ENCODE measurements around the gene XPOT.
A peak's percentile ranks its signal among the peaks of the same experiment; 100 is the strongest.
"Not testable (repeated sequence)": the region's sequence is repeated elsewhere in the genome, so short reads cannot be mapped to it uniquely, and the experiment has no call there.

The XPOT gene

DNA sequence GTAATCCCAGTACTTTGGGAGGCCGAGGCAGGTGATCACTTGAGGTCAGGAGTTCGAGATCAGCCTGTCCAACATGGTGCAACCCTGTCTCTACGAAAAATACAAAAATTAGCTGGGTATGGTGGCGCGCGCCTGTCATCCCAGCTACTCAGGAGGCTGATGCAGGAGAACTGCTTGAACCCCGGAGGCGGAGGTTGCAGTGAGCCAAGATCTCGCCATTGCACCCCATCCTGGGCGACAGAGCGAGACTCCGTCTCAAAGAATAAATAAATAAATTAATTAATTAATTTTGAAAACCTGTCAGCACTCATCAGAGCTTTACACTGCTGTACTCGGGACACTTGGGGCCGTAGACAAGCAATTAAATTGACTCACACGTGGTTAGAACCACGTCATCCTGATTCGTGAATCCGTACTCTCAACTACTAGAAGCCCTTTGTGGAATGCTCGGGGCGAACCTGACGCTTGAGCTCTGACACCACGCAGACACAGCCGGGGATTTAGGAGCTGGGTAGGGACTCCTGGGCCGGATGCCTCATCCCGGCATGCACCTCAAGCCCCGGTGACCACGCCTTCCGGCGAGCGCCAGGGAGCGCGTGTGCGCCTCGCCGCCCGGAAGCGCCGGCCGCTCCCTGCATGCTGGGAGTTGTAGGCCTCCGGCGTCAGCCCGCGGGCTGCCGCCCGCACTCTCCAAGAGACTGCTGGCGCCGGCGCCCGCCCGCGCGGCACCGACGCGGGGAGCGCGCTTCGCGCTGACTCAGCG, at the start of gene XPOT:
Gene XPOT, plus strand, starts transcription at position 686 of the 763 bp plus-strand sequence. CDS start 5,644 bp downstream, outside the sequence.
- TF ChIP-seq CTCF (IDR thresholded peaks at IDR 0.05; ENCODE audit: borderline replicate concordance, control extremely low read depth, extremely low read depth, insufficient read depth, missing control alignments) = no peak
- in situ Hi-C loops (cut with MboI; ENCODE audit: low sequenced_read_pairs, unreplicated experiment) = no loop called here
- peak; percentile 97 for DNase-seq (ENCODE audit: low spot score)

- in situ Hi-C loops (cut with MboI; ENCODE audit: low sequenced_read_pairs, unreplicated experiment); DNase-seq (ENCODE audit: low spot score): not testable (repeated sequence)
These were observed 48.0 kb upstream of the XPOT start for GRCh38 chr12:64356209-64356608.

GRCh38 chr12:64361173-64361572, 43.0 kb upstream of the XPOT start:
- DNase-seq (ENCODE audit: low spot score); in situ Hi-C loops (cut with MboI; ENCODE audit: low sequenced_read_pairs, unreplicated experiment): not testable (repeated sequence)

DNA sequence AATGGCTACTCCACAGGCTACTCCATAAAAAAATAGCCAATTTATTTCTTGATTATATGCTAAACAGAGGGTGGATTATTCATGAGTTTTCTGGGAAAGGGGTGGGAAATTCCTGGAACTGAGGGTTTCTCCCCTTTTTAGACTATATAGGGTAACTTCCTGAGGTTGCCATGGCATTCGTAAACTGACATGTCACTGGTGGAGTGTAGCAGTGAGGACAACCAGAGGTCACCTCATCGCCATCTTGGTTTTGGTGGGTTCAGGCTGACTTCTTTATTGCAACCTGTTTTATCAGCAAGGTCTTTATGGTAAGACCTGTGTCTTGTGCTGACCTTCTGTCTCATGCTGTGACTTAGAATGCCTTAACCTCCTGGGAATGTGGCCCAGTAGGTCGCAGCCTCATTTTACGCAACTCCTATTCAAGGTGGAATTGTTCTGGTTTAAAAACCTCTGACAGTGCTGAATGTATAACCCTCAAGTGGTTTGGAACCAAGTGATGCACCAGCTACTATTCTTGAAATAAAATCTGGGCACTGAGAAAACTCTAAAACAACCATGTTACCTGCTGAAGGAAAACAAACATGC, 41.4 kb upstream of the XPOT start:
- no peak for DNase-seq (ENCODE audit: low spot score)
- no peak for TF ChIP-seq CTCF (IDR thresholded peaks at IDR 0.05; ENCODE audit: borderline replicate concordance, control extremely low read depth, extremely low read depth, insufficient read depth, missing control alignments)

DNA sequence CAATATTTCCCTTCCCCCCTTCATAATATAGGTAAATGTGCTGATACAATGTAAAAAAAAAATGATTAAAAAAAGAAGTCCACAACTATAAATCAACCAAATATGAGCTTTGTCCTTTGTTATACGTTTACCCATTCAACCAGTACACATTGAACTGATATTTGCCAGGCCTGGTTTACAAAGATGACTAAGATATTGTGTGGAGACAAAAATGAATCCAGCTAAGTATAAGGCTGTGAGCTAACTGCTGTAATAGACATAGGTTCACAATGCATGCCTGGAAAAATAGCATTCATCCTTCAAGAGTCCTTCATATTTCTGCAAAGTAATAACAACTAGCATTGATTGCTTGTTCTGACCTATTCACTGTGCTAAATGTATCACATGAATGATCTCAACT, 20.5 kb upstream of the XPOT start:
- TF ChIP-seq CTCF (IDR thresholded peaks at IDR 0.05; ENCODE audit: borderline replicate concordance, control extremely low read depth, extremely low read depth, insufficient read depth, missing control alignments) = no peak
- no peak for DNase-seq (ENCODE audit: low spot score)
- in situ Hi-C loops (cut with MboI; ENCODE audit: low sequenced_read_pairs, unreplicated experiment) = no loop called here

More for the DNA sequence above, 41.4 kb upstream of the XPOT start:
- in situ Hi-C loops (cut with MboI; ENCODE audit: low sequenced_read_pairs, unreplicated experiment) = no loop called here

- in situ Hi-C loops (cut with MboI; ENCODE audit: low sequenced_read_pairs, unreplicated experiment) = no loop called here
- TF ChIP-seq CTCF (IDR thresholded peaks at IDR 0.05; ENCODE audit: borderline replicate concordance, control extremely low read depth, extremely low read depth, insufficient read depth, missing control alignments) = no peak
- DNase-seq (ENCODE audit: low spot score) = no peak
These were observed 19.2 kb upstream of the XPOT start for GRCh38 chr12:64385019-64385418.

DNA sequence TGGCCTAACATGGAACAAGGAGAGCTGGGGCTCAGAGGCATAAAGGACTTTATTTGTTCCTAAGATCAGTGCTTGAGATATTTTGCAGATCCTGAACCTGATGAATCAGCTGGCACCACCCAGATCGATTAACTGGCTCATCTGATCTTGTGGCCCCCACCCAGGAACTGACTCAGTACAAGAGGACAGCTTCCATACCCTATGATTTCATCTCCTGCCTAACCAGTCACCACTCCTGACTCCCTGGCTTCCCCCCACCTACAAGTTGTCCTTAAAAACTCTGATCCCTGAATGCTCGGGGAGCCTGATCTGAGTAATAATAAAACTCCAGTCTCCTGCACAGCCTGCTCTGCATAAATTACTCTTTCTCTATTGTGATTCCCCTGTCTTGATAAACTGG, 18.7 kb upstream of the XPOT start:
- in situ Hi-C loops (cut with MboI; ENCODE audit: low sequenced_read_pairs, unreplicated experiment) = no loop called here

More for the DNA sequence above, 18.7 kb upstream of the XPOT start:
- no peak for TF ChIP-seq CTCF (IDR thresholded peaks at IDR 0.05; ENCODE audit: borderline replicate concordance, control extremely low read depth, extremely low read depth, insufficient read depth, missing control alignments)
- DNase-seq (ENCODE audit: low spot score) = no peak

Measured in GM13976 (cell line).